Neural crest cell (in vitro differentiated cells): ENCODE results near the gene STAC3. TPM values are rescaled to one million over a fixed set of nuclear protein-coding genes. Genes with fewer than 3 reads are reported as not detected.

Experiments
- DNase-seq: peaks from one replicate; pipeline ENCODE4 v3.0.0; 2021; ENCODE audit warnings: low read depth, mixed read lengths, low spot score
- H3K27ac Mint-ChIP-seq: one replicate; pipeline ENCODE4 v1.8.0; 2021; ENCODE audit warnings: mild to moderate bottlenecking, mixed read lengths; ENCODE audit not compliant: unreplicated experiment
- H3K27me3 Mint-ChIP-seq: 2 replicates; pipeline ENCODE4 v1.8.0; 2021; ENCODE audit warnings: low read depth, mild to moderate bottlenecking, mixed read lengths
- H3K36me3 Mint-ChIP-seq: 2 replicates; pipeline ENCODE4 v1.8.0; 2021; ENCODE audit warnings: low read depth, mild to moderate bottlenecking, mixed read lengths
- H3K4me1 Mint-ChIP-seq: 2 replicates; pipeline ENCODE4 v1.8.0; 2021; ENCODE audit warnings: mixed read lengths
- H3K4me3 Mint-ChIP-seq: one replicate; pipeline ENCODE4 v1.8.0; 2021; ENCODE audit warnings: mild to moderate bottlenecking, mixed read lengths
- H3K9me3 Mint-ChIP-seq: 2 replicates; pipeline ENCODE4 v1.8.0; 2021; ENCODE audit warnings: mixed read lengths
- CTCF ChIP-seq: fragments of 200-600 bp; sonication (generic); conservative IDR thresholded peaks from 2 replicates; pipeline ENCODE4 v1.5.0; 2021; ENCODE audit warnings: antibody characterized with exemption, mild to moderate bottlenecking
- total RNA-seq: library from RNA; stranded (reverse); gene quantifications from 2 replicates; pipeline ENCODE4 v1.2.1, GENCODE V29; 2021

Gene STAC3
- total RNA-seq, 1 donor from 2014 or later: 3.8 TPM

- peaks cover 16% of the 10 kb centered on the region for H3K4me1 Mint-ChIP-seq
- H3K36me3 Mint-ChIP-seq: peaks cover 3% of the 10 kb centered on the region
- DNase-seq: no peak
- H3K27me3 Mint-ChIP-seq: no peaks in the 10 kb centered on the region
- no peaks in the 10 kb centered on the region for H3K9me3 Mint-ChIP-seq
- no peak overlapping the region for H3K27ac Mint-ChIP-seq
- no peak for TF ChIP-seq CTCF
- H3K4me3 Mint-ChIP-seq: no peak overlapping the region
These were observed 10.5 kb upstream of the STAC3 start for GRCh38 chr12:57261428-57261865.

- DNase-seq: no peak
- TF ChIP-seq CTCF: no peak
- Mint-ChIP-seq H3K4me1 (peaks cover 16% of the 10 kb centered on the region), H3K27me3 (no peaks in the 10 kb centered on the region), H3K36me3 (peaks cover 11% of the 10 kb centered on the region), H3K9me3 (no peaks in the 10 kb centered on the region), H3K27ac (no peak overlapping the region), H3K4me3 (no peak overlapping the region)
These were observed 9.4 kb upstream of the STAC3 start for GRCh38 chr12:57260366-57260765.

GRCh38 chr12:57258977-57259970 lies 8.3 kb upstream of the STAC3 start:
- Mint-ChIP-seq H3K4me3 (no peak overlapping the region), H3K27ac (no peak overlapping the region), H3K9me3 (no peaks in the 10 kb centered on the region), H3K27me3 (no peaks in the 10 kb centered on the region), H3K36me3 (peaks cover 11% of the 10 kb centered on the region), H3K4me1 (peaks cover 16% of the 10 kb centered on the region)
- no peak for DNase-seq
- no peak for TF ChIP-seq CTCF

GRCh38 chr12:57255916-57256315 lies 4.9 kb upstream of the STAC3 start:
- H3K4me1 Mint-ChIP-seq: no peaks in the 10 kb centered on the region
- peaks cover 11% of the 10 kb centered on the region for H3K36me3 Mint-ChIP-seq
- H3K9me3 Mint-ChIP-seq: no peaks in the 10 kb centered on the region
- no peak overlapping the region for H3K4me3 Mint-ChIP-seq
- DNase-seq: no peak
- no peak for TF ChIP-seq CTCF
- no peak overlapping the region for H3K27ac Mint-ChIP-seq
- no peaks in the 10 kb centered on the region for H3K27me3 Mint-ChIP-seq

- Mint-ChIP-seq H3K27me3 (no peaks in the 10 kb centered on the region), H3K4me1 (no peaks in the 10 kb centered on the region), H3K4me3 (no peak overlapping the region), H3K36me3 (peaks cover 10% of the 10 kb centered on the region), H3K9me3 (no peaks in the 10 kb centered on the region), H3K27ac (no peak overlapping the region)
- no peak for DNase-seq
- no peak for TF ChIP-seq CTCF
These were observed 3.7 kb upstream of the STAC3 start for GRCh38 chr12:57254506-57255280.
